K562 (cell line): ENCODE results near the gene APOB. TPM values are rescaled to one million over a fixed set of nuclear protein-coding genes. Genes with fewer than 3 reads are reported as not detected.

Experiments
- ATAC-seq: fragments of 200-7000 bp; cut with Tn5 transposase; 3 replicates; pipeline ENCODE4 v1.9.1; 2020; ENCODE audit warnings: moderate library complexity
- BruUV-seq: library from RNA; stranded (reverse); fragments of 400-500 nt; replicated peaks from 2 replicates; lab custom pipeline; 2021; lab: Mats Ljungman, UMichigan
- CTCF ChIA-PET: fragments of 300-600 bp; formaldehyde crosslinking; extraction: SDS; loops from one replicate; lab custom pipeline; 2021; ENCODE audit warnings: low intra/inter-chr PET ratio; lab: Yijun Ruan, JAX
- POLR2A ChIA-PET: fragments of 300-600, 350-650 bp; sonication (Branson Sonifier 250); formaldehyde crosslinking; extraction: SDS; loops from one replicate; lab custom pipeline; 2021; ENCODE audit warnings: antibody characterized with exemption, inconsistent platforms; lab: Yijun Ruan, JAX
- DNase-seq, 4 experiments: peaks; one replicate each; pipeline versions ENCODE4 v3.0.0 to v3.0.0-alpha.2; 2011 to 2018; ENCODE audit warnings: low spot score in 3 of 4, mixed read lengths in 3 of 4; ENCODE audit errors: extremely low read depth in 1 of 4
- FAIRE-seq: peaks from 2 replicates; lab custom pipeline; 2011; peaks lifted over from hg19 to GRCh38; lab: Jason Lieb, UNC
- H2AFZ ChIP-seq: 2 replicates; pipeline ENCODE4 v1.6.0; 2011; ENCODE audit warnings: low read depth, low read length, control low read depth, inconsistent platforms
- H3K27ac ChIP-seq: fragments of 200-600 bp; 3 replicates; pipeline ENCODE4 v1.8.0; 2011; ENCODE audit warnings: low read depth, mild to moderate bottlenecking, control low read depth, inconsistent platforms, low read length, moderate library complexity, mixed read lengths; ENCODE audit errors: extremely low read depth
- H3K27me3 ChIP-seq, 2 experiments: fragments of 300-600 bp in 1 of 2; 2 replicates in 1 of 2; 3 replicates in 1 of 2; pipeline versions ENCODE4 v1.6.0 to v1.8.0; 2011; ENCODE audit warnings: inconsistent platforms in 2 of 2, low read length in 2 of 2, mild to moderate bottlenecking in 1 of 2, mixed read lengths in 1 of 2, moderate library complexity in 1 of 2; ENCODE audit not compliant: control insufficient read depth in 2 of 2, insufficient read depth in 2 of 2
- H3K36me3 ChIP-seq: fragments of 300-600 bp; 3 replicates; pipeline ENCODE4 v1.8.0; 2011; ENCODE audit warnings: mild to moderate bottlenecking, low read length, inconsistent platforms; ENCODE audit not compliant: control insufficient read depth, insufficient read depth
- H3K4me1 ChIP-seq, 2 experiments: fragments of 200-600 bp in 1 of 2; replicated peaks in 1 of 2; 2 replicates in 1 of 2; 3 replicates in 1 of 2; pipeline versions ENCODE4 v1.5.1 to v1.8.0; 2011; ENCODE audit warnings: inconsistent platforms in 2 of 2, low read length in 2 of 2, mild to moderate bottlenecking in 1 of 2, mixed read lengths in 1 of 2, moderate library complexity in 1 of 2; ENCODE audit not compliant: control insufficient read depth in 2 of 2, insufficient read depth in 2 of 2
- H3K4me2 ChIP-seq: 2 replicates; pipeline ENCODE4 v1.6.1; 2011; ENCODE audit warnings: low read length, control low read depth, inconsistent platforms, mixed read lengths; ENCODE audit not compliant: insufficient read depth
- H3K4me3 ChIP-seq: fragments of 200-600 bp; sonication (generic), shearing (Covaris generic); 2 replicates; pipeline ENCODE4 v1.5.1; 2016; ENCODE audit warnings: control low read depth, inconsistent platforms
- H3K79me2 ChIP-seq: fragments of 200-600 bp; 3 replicates; pipeline ENCODE4 v1.8.0; 2011; ENCODE audit warnings: low read length, inconsistent platforms; ENCODE audit not compliant: control insufficient read depth, insufficient read depth
- H3K9ac ChIP-seq, 2 experiments: 2 replicates each; pipeline versions ENCODE4 v1.6.0 to v1.6.1; 2011; ENCODE audit warnings: low read depth in 2 of 2, low read length in 2 of 2, control low read depth in 1 of 2, inconsistent platforms in 1 of 2, mild to moderate bottlenecking in 1 of 2, mixed read lengths in 1 of 2; ENCODE audit not compliant: insufficient read depth in 1 of 2
- H3K9me1 ChIP-seq: one replicate; pipeline ENCODE4 v1.6.0; 2011; ENCODE audit warnings: inconsistent platforms, mild to moderate bottlenecking, low read length, moderate library complexity; ENCODE audit not compliant: control insufficient read depth, insufficient read depth
- H3K9me3 ChIP-seq: replicated peaks from 2 replicates; pipeline ENCODE4 v1.5.1; 2011; ENCODE audit warnings: low read depth, low read length, inconsistent platforms; ENCODE audit not compliant: control insufficient read depth, insufficient read depth
- H4K20me1 ChIP-seq: replicated peaks from 2 replicates; pipeline ENCODE4 v1.6.1; 2011; ENCODE audit warnings: low read length, inconsistent platforms, mixed read lengths; ENCODE audit not compliant: control insufficient read depth, insufficient read depth
- BRF2 ChIP-seq: IDR thresholded peaks from 3 replicates; pipeline ENCODE4 v1.6.1; 2011; ENCODE audit warnings: borderline replicate concordance, mild to moderate bottlenecking; ENCODE audit not compliant: insufficient read length, insufficient read depth
- CBX8 ChIP-seq: fragments of 200-600 bp; sonication (generic); IDR thresholded peaks from 2 replicates; pipeline ENCODE4 v1.6.1; 2012; ENCODE audit warnings: borderline replicate concordance, mixed run types, low read depth, mild to moderate bottlenecking, moderate library complexity, mixed read lengths, low read length, control low read depth, inconsistent platforms; ENCODE audit not compliant: poor library complexity, severe bottlenecking; ENCODE audit errors: extremely low read depth
- FOS ChIP-seq: IDR thresholded peaks from 3 replicates; pipeline ENCODE4 v1.6.1; 2011; ENCODE audit not compliant: insufficient read length; ENCODE audit errors: extremely low read depth
- NCOA2 ChIP-seq, 2 experiments: fragments of 450-650 bp; IDR thresholded peaks; 2 replicates each; pipeline ENCODE4 v1.6.1; 2018; ENCODE audit warnings: mild to moderate bottlenecking in 2 of 2, moderate library complexity in 1 of 2; ENCODE audit not compliant: partially characterized antibody in 2 of 2
- ZBTB8A ChIP-seq: fragments of 450-650 bp; IDR thresholded peaks from 2 replicates; pipeline ENCODE4 v1.6.1; 2018; ENCODE audit warnings: mild to moderate bottlenecking, moderate library complexity; ENCODE audit not compliant: partially characterized antibody
- WGBS: fragments of 100-300 bp; shearing (Covaris generic); methylation state at CpG from one replicate; pipeline ENCODE4 v1.1.6; 2016; ENCODE audit warnings: low coverage, mixed read lengths; ENCODE audit not compliant: insufficient coverage; ENCODE audit errors: missing lambda C conversion rate; 5-methylcytosine and 5-hydroxymethylcytosine counted together
- in situ Hi-C: fragments of 300-500 bp; cut with MboI; formaldehyde crosslinking; loops from 4 replicates; pipeline ENCODE4 v1.15.0; 2018; ENCODE audit warnings: inconsistent platforms, mixed read lengths
- intact Hi-C: fragments of 100-400 bp; cut with micrococcal nuclease; formaldehyde crosslinking; loops from 2 replicates; pipeline ENCODE4 v1.14.2; 2022
- polyA plus RNA-seq, 8 experiments: library from polyadenylated mRNA; depleted of rRNA in 4 of 8; stranded (reverse) in 5 of 8; unstranded in 3 of 8; fragments of >200 nt; fragmentation: Nextera tagmentation in 2 of 8; fragmentation: Illumina TruSeq in 1 of 8; extraction: Ambion mirVana in 2 of 8; extraction: Trizol in 1 of 8; gene quantifications; 2 replicates each; pipeline versions ENCODE4 v1.2.1 to v1.2.3, GENCODE V29; 2011 to 2014; ENCODE audit warnings: inconsistent platforms in 1 of 8, missing spikeins in 1 of 8
- total RNA-seq, 7 experiments: library from RNA; depleted of rRNA in 6 of 7; stranded (reverse); fragments of >200 nt in 6 of 7; fragmentation: Illumina TruSeq in 2 of 7; extraction: Trizol in 2 of 7; gene quantifications; 2 replicates each; pipeline versions ENCODE4 v1.2.1 to v1.2.3, GENCODE V29; 2011 to 2021; ENCODE audit warnings: low replicate concordance in 1 of 7

Gene APOB
- total and polyA plus RNA-seq, 9 of the 15 experiments (the other 6 are each of a cell fraction or from before 2014, with no cell fraction given), result 0.73 TPM; not detected in 8

- FAIRE-seq, result no peak
- CTCF ChIA-PET, result no interaction called here
These were observed 2.4 kb downstream of the APOB start for GRCh38 chr2:21041462-21041861.

More at GRCh38 chr2:21041462-21041861, 2.4 kb downstream of the APOB start:
- no peak for TF ChIP-seq ZBTB8A
- no peak for TF ChIP-seq FOS
- no peak for TF ChIP-seq NCOA2 (IDR thresholded peaks at IDR 0.05; ENCODE audit: partially characterized antibody in 2 of 2)
- TF ChIP-seq BRF2, result no peak
- no peak for TF ChIP-seq CBX8
- H3K79me2 ChIP-seq, result no peaks in the 10 kb centered on the region
- intact Hi-C loops (no loop called here), in situ Hi-C loops (no loop called here)
- WGBS, result 2% methylated on average over 4 of the region's 4 CpGs
- H3K36me3 ChIP-seq, result no peaks in the 10 kb centered on the region
- DNase-seq (no peak), ATAC-seq (no peak)
- H3K4me1 ChIP-seq, result peaks cover 0 to 8% of the 10 kb centered on the region in 2 experiments; a peak in 1 of 5 replicates
- H3K27me3 ChIP-seq, result peaks cover 2 to 26% of the 10 kb centered on the region in 2 experiments; a peak in 4 of 5 replicates
- no peak overlapping the region for H3K4me3 ChIP-seq
- no peak overlapping the region for H3K4me2 ChIP-seq
- no TSS peak for BruUV-seq
- POLR2A ChIA-PET, result no interaction called here
- H4K20me1 ChIP-seq, result no peaks in the 10 kb centered on the region; the same call in 1 of the 2 replicates
- H3K27ac ChIP-seq, result no peak overlapping the region
- H3K9ac ChIP-seq, result no peak overlapping the region
- H2AFZ ChIP-seq, result no peak overlapping the region
- no peaks in the 10 kb centered on the region for H3K9me1 ChIP-seq
- no peaks in the 10 kb centered on the region for H3K9me3 ChIP-seq
